Ramos (cell line): Measurements from ENCODE around the gene PRDM4.
"Not testable (repeated sequence)": the region's sequence is repeated elsewhere in the genome, so short reads cannot be mapped to it uniquely, and the experiment has no call there.

Experiments used
- in situ Hi-C: fragments of 300-500 bp; cut with MboI; formaldehyde crosslinking; loops from one replicate; pipeline ENCODE4 v1.14.3; 2022; ENCODE audit warnings: low sequenced_read_pairs; ENCODE audit not compliant: unreplicated experiment

The PRDM4 gene

DNA sequence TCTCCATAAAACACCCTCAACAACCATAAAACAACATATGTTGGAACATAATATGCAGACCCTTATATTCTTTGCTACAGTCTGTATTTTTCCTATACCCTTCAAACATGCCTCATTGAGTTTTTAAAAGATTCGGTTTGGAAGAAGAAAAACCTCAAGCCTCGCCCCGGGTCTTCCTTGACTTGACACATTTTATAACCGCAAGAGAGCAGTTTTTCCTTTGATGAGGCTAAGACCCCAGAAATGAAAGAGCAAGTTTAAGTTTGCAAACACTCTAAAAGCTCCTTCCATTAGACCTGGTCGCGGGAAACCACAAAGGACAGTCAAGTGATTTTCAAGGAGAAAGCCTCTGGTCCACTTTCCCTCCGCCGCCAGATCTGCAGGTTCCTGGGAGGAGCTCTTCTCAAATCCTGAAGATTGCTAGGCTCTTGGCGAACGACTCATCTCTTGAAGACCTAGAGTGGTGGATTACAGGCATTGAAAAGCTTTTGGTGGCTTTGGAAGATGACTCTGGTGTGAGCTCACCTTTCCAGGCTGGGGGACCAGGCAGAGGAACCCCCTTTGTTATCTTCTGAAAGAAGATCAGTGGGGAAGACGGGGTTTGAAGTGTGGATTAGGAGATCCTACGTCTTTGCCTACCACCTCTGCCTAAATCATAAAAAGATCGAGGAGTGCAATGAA lies 13.6 kb upstream of the PRDM4 start, which contains the start of gene ASCL4:
Gene ASCL4, plus strand, starts transcription at position 356 of the 681 bp plus-strand sequence. CDS start 515 bp downstream, outside the sequence.
- in situ Hi-C loops: no loop called here

GRCh38 chr12:107767466-107767865 lies 6.5 kb upstream of the PRDM4 start:
- in situ Hi-C loops: loop anchor here (10.0 kb wide), 1 partner anchor 117 kb away; no protein-coding TSS in a partner anchor

GRCh38 chr12:107765316-107765715 lies 4.4 kb upstream of the PRDM4 start:
- in situ Hi-C loops: loop anchor here (10.0 kb wide), 1 partner anchor 119 kb away; no protein-coding TSS in a partner anchor

- in situ Hi-C loops: loop anchor here (10.0 kb wide), 1 partner anchor 120 kb away; no protein-coding TSS in a partner anchor
Measured at GRCh38 chr12:107764626-107765025, 3.7 kb upstream of the PRDM4 start.

GRCh38 chr12:107762874-107763273 lies 1.9 kb upstream of the PRDM4 start:
- in situ Hi-C loops: loop anchor here (10.0 kb wide), 1 partner anchor 122 kb away; no protein-coding TSS in a partner anchor

DNA sequence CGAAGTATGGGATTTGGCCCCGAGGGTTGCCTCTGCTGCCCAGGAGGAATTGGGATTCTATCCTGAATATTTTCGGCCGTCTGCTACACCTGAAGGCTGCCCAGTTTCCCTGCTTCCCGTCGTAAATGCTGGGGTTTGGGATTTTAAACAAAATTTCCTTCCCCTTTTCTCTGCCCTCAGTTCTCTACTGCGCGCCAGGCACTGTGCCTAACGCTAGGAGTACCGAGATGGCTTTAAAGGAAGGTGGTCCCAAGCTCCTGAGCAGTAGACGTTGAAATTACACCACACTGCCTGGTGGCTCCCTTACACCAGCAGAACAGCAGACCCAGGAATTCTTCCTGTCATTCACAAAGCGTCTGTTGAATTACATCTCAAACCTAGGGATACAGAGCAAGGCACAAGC lies 566 bp upstream of the PRDM4 start:
- in situ Hi-C loops: loop anchor here (10.0 kb wide), 1 partner anchor 123 kb away; no protein-coding TSS in a partner anchor

- in situ Hi-C loops: loop anchor here (10.0 kb wide), 1 partner anchor 124 kb away; no protein-coding TSS in a partner anchor
Measured at GRCh38 chr12:107760207-107760808, 629 bp downstream of the PRDM4 start.

- in situ Hi-C loops: no loop called here
Measured at GRCh38 chr12:107759410-107759809, 1.5 kb downstream of the PRDM4 start.

DNA sequence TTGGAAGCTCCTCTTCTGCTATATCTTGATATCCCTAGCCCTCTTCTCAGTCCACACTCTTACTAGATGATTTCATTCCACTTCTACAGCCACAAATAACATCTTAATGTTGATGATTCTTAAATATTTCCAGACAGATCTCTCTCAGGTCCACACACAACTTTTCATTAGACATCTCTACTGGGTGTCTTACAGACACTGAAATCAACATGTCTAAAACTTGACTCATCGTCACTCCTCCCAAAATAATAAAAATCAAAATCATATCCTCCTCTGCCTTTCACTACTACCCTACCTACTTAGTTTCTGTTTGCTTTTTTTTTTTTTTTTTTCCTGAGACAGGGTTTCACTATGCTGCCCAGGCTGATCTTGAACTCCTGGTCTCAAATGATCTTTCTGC lies 11.9 kb downstream of the PRDM4 start:
- in situ Hi-C loops: no loop called here

DNA sequence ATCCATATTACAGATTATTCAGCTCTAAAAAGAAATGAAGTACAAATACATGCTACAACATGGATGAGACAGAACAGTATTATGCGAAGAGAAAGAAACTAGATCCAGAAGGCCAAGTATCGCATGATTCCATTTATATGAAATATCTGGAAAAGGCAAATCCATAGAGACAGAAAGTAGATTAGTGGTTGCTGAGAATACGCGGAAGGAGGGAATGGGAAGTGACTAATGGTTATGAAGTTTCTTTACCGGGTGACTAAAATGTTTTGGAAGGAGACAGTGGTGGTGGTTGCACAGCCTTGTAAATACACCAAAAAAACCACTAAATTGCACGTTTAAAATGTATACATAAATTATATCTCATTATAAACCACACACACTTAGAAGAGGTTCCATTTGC lies 12.5 kb downstream of the PRDM4 start:
- in situ Hi-C loops: no loop called here

GRCh38 chr12:107736914-107737313 lies 24.0 kb downstream of the PRDM4 start:
- in situ Hi-C loops: no loop called here

- in situ Hi-C loops: no loop called here
Measured at GRCh38 chr12:107735763-107736162, 25.2 kb downstream of the PRDM4 start.

DNA sequence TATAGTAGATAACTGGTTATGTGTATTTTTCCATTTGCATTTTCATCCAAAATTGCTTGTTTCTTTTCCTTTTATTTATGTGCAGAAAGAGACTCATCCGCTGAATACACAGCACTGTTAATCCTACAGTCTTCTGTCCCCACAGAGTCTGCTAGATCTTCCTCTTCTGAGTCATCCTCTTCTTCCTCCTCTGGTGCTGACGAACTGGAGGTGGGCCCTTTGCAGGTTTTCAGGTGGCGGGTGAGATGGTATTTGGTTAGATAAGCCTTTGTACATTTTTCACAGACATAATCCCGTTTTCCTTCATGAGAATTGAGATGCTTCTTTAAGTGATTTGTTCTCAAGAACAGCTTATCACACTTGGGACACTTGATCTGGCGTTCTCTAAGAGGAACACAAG lies 26.8 kb downstream of the PRDM4 start:
- in situ Hi-C loops: no loop called here

DNA sequence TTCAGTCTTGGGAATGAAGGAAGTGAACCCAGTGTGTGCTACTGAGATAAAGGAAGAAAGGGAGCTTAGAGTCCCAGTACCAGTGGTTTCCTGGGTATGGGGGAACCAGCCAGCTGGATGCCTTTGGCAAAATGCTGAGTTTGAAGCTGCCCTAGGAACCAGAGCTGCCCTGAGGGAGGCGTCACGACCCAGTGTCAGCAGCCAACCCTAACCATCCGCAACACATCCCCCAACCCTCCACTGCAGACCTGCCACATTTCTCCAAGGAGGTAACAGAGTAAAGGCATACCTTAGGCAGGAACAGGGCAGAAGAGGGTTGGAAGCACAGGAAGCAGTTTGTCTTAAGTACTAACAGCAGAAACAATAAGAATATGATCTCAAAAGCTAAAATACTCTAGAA lies 28.6 kb downstream of the PRDM4 start:
- in situ Hi-C loops: no loop called here

DNA sequence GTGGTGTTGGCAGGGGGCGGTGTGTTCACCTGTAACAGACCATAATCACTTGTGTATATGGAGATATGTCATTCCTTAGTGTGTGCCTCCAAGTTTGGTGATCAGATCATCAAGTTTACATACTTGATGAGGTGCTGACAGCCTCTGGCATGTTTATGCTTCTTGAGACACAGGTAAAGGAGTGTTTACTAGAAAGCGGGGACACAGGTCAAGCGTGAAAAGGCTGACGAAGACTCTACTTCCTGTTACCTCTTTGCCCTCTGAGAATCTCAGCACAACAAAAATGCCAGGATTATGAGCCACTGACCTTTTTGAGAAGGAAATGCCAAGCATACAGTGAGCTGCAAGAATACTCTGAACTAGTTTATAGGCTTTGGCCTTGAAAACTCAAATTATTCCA lies 29.6 kb downstream of the PRDM4 start:
- in situ Hi-C loops: no loop called here

DNA sequence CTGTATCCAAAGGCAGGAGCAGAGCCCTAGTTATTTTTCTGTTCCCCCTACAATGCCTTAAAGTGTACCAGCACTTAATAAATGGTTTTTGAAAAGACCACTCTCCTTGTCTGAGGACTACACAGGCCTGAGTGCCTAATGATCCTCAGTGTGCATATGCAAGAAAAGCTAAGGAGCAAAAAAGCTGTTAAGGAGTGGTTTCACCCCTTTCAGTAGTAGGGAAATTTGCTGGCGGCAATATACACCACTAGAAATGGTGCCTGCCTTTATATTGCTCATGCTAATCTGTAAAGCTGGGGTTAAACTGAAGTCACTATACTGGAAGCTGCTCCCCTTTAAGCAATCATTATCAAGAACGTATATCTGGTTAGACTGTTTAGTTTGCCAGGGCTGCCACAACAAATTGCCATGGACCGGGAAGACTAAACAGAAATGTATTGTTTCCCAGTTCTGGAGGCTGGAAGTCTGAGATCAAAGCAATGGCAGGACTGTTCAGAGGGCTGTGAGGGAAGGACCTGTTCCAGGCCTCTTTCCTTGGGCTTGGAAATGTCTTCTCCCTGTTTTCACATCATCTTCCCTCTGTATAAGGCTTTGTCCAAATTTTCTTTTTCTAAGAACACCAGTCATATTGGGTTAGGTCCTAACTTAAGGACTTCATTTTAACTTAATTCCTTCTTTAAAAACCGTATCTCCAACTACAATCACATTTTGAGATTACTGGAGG lies 30.2 kb downstream of the PRDM4 start:
- in situ Hi-C loops: no loop called here

DNA sequence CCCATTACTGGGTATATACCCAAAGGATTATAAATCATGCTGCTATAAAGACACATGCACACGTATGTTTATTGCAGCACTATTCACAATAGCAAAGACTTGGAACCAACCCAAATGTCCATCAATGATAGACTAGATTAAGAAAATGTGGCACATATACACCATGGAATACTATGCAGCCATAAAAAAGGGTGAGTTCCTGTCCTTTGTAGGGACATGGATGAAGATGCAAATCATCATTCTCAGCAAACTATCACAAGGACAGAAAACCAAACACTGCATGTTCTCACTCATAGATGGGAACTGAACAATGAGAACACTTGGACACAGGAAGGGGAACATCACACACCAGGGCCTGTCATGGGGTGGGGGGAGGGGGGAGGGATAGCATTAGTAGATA lies 33.2 kb downstream of the PRDM4 start:
- in situ Hi-C loops: not testable (repeated sequence)

- in situ Hi-C loops: not testable (repeated sequence)
Measured at GRCh38 chr12:107727327-107727726, 33.6 kb downstream of the PRDM4 start.

- in situ Hi-C loops: no loop called here
Measured at GRCh38 chr12:107718606-107719005, 42.3 kb downstream of the PRDM4 start.

DNA sequence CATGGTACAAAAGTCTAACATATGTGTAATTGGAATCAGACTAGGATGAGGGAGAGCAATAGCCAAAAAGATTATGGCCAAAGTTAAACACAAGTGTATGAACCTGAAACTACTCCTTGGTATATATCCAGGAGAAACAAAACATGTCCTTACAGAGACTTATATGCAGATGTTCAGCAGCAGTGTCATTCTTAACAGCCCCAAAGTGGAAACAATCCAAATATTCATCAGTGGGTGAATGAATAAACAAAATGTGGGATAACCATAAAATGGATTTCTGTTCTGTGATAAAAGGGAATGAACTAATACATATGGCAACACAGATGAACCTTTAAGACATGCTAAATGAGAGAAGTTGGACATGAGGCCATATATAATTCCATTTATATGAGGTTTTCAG lies 45.2 kb downstream of the PRDM4 start:
- in situ Hi-C loops: no loop called here

DNA sequence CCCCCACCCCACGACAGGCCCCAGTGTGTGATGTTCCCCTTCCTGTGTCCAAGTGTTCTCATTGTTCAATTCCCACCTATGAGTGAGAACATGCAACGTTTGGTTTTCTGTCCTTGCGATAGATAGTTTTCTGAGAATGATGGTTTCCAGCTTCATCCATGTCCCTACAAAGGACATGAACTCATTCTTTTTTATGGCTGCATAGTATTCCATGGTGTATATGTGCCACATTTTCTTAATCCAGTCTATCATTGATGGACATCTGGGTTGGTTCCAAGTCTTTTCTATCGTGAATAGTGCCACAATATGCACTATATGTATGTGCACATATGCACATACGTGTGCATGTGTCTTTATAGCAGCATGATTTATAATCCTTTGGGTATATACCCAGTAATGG lies 55.4 kb downstream of the PRDM4 start:
- in situ Hi-C loops: not testable (repeated sequence)
